Measurements from ENCODE around the gene CATSPERE. TPM values are rescaled to one million over a fixed set of nuclear protein-coding genes. Genes with fewer than 3 reads are reported as not detected.

CATSPERE gene
- total RNA-seq, 4 donors from 2014 or later: 3.0 to 5.3 (median 3.6) TPM

Small RNA genes within 50 kb of the gene (small RNA-seq; reads per million reads assigned to genes)
- not detected for gene CYCSP5

Other genes with a start within 250 kb of the CATSPERE start
- 10 to 100 TPM; 33.7 to 59.9 (median 42.2) TPM for gene ADSS2, start 9.4 kb upstream of the CATSPERE start, total RNA-seq
- 10 to 100 TPM; 49.5 to 71.2 (median 57.5) TPM for gene DESI2, start 191.9 kb downstream of the CATSPERE start, total RNA-seq